DMS53 (cell line): ENCODE measurements around the gene DCBLD2.

ENCODE experiments used
- DNase-seq: peaks from one replicate; lab custom pipeline; 2025; lab: John Stamatoyannopoulos, UW

The DCBLD2 gene

GRCh38 chr3:98829246-98829832 is 72.2 kb downstream of the DCBLD2 start:
- no peak for DNase-seq

DNA sequence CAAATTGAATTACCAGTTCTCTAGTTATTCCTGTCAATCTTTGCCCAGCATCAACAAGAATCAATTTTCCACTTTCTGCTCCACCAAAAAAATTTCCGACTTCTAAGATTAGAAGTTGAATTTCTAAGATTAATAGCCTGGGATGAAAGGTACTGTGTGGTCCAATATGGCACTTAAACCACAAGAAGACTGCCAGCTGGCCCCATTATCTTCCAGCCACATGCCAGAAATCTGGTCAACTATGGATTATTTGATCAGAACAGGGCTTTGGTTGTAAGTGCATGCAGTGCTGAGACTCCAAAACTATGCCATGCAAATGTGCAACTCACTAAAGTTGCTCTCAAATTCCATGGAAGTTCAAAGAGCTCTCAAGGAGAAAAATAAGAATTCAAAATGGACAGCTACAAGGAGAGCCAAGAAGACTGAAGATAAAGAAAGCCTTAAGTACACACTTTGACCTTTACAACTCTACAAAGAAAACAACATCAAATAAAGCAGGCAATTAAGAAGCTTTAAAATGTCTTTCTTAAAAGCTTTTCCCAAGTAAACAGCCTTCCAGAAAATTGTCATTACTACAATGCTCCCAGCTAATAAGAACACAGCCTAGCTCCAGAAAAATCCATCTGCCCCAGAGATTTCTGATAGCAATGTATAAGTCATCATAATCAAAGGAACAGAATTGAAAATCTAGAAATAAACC is 74.1 kb downstream of the DCBLD2 start:
- no peak for DNase-seq

- no peak for DNase-seq
Measured at GRCh38 chr3:98826126-98826525, 75.4 kb downstream of the DCBLD2 start.

DNA sequence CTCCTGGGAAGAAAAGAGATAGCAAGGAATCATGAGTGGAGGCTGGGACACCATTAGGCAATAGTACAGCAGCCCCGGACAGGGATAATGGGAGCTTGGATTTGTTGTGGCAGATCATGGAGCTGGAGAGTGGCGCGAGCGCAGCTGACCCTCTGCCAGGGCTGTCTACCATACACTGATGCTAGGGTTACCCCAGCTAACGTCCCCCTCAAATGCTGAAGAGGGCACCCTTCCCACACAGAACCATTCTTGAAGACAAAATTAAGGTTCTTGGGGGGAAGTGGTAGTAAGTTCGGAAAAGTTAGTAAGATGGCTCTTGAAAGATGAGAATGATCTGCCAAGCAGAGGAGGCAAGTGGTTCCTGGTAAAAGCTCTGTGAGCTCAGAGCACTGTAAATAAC is 77.2 kb downstream of the DCBLD2 start:
- DNase-seq, result no peak

GRCh38 chr3:98823791-98824190 is 77.7 kb downstream of the DCBLD2 start:
- DNase-seq, result no peak

- no peak for DNase-seq
Measured at GRCh38 chr3:98821063-98821462, 80.4 kb downstream of the DCBLD2 start.

DNA sequence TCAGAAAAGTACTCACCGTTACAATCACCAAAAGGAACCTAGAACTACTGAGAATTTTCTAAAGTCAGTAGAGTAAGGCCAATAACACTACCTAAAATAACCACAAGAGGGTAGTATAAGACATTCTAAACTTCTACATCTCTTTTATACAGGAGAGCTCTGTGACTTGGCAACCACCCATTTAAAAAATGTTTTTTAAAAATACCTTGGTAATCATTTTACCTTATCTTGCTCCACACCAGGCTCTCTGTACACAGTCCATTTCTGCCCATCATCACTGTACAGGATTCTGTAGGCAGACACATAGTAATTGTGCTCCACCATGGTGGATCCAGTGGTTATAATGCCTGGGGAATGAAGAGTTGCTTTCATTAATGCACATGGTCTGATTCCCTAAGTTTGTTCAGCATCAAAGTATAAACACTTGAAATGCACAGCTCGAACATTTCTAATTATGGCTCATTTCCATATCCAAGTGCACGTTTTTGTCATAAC is 83.9 kb downstream of the DCBLD2 start:
- DNase-seq, result peak; percentile 62

GRCh38 chr3:98814817-98815420 is 86.6 kb downstream of the DCBLD2 start:
- no peak for DNase-seq

GRCh38 chr3:98812851-98813374 is 88.6 kb downstream of the DCBLD2 start:
- peak; percentile 61 for DNase-seq

GRCh38 chr3:98811048-98811447 is 90.4 kb downstream of the DCBLD2 start:
- DNase-seq, result no peak

DNA sequence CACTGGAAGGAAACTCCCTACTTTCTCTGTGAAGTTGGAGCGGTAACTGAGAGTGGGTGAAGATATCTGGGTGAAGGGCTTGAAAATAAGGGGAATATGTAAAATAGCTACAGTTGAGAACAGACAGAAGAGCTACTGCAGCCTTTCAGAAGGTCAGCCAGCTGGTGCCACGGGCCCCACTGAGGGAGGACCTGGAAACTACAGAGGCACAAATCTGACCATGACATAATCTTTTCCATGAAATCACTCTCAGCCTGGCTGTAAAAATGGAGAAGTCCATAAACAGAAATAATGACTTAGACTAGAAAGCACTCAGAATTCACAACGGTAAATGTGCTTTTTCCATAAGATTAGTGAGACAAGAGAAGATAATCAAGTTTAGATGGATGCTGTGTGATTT is 91.9 kb downstream of the DCBLD2 start:
- no peak for DNase-seq

- no peak for DNase-seq
Measured at GRCh38 chr3:98808071-98808470, 93.4 kb downstream of the DCBLD2 start.

GRCh38 chr3:98807561-98807960 is 93.9 kb downstream of the DCBLD2 start:
- no peak for DNase-seq

GRCh38 chr3:98807011-98807410 is 94.5 kb downstream of the DCBLD2 start:
- no peak for DNase-seq

DNA sequence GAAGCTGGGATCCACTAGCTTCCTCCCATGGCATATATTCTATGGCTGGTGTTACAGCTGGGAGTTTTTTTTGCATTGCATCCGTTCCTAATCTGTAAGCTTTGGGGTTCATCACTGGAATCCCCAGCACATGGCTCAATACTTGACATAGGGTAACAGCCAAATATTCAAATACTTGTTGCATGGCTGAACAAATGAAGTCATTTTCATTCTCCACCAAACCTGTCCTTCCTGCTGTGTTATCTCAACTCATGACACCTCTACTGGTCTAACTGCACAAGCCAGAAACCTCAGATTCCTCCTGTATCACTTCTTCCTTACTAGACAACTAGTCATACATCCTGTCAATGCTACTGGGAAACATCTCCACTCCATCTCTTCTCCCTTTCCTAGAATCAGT is 95.0 kb downstream of the DCBLD2 start:
- DNase-seq, result no peak

DNA sequence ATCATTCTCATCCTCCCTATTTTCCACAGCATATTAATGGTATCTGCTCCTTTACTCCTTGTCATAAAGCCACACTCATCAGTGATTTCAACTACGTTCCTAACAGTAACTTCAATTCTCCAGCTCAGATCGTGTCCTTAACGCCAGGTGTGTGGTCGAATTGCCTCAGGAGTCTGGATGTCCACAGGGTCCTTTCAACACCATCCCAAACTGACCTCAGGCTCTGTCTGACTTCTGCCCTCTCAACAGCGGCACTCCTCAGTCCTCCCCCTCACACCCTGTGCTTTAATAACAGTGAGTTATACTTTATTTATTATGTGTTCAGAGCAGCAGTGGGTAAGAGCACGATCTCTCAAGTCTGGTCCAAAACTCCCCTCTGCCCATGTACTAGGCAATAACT is 95.9 kb downstream of the DCBLD2 start:
- DNase-seq, result no peak

GRCh38 chr3:98801043-98801747 is 100.3 kb downstream of the DCBLD2 start:
- DNase-seq, result peak; percentile 2

GRCh38 chr3:98800401-98800800 is 101.1 kb downstream of the DCBLD2 start:
- DNase-seq, result no peak

DNA sequence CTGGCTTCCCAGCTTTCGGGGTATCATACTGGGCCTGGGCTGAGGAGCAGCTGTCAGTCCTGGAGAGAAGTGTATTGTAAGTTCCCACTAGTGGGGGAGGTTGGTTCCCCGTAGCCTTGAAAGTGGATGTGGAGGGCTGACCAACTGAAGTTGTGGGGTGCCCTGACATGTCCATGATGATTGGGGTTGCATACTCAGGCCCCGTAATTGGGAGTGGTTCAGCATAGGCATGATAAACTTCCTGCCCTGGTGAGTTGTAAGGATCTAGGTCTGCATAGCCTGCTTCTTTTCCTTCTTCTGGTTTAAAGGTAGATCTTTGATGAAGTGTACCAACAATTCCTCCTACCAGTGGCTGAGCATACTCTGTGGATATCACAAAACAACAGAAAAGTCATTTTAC is 102.0 kb downstream of the DCBLD2 start:
- no peak for DNase-seq

DNA sequence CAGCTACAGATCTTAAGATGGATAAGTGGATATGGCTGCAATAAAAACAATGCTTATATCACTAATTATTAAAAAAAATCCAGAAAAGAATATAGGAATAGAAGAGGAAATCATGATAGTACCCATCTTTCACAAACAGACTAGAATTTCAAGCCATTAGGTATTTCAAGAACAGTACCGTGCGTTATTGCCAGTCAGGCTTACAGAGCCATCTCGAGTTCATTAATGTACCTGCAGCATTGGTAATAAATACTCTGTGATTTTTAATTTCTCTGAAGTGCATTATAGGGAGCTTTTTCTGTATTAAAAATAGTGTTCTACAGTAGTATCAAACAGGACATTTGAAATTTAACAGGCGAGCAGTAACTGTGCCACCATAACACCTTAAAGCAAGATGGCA is 102.7 kb downstream of the DCBLD2 start:
- no peak for DNase-seq

- no peak for DNase-seq
Measured at GRCh38 chr3:98797905-98798304, 103.6 kb downstream of the DCBLD2 start.

DNA sequence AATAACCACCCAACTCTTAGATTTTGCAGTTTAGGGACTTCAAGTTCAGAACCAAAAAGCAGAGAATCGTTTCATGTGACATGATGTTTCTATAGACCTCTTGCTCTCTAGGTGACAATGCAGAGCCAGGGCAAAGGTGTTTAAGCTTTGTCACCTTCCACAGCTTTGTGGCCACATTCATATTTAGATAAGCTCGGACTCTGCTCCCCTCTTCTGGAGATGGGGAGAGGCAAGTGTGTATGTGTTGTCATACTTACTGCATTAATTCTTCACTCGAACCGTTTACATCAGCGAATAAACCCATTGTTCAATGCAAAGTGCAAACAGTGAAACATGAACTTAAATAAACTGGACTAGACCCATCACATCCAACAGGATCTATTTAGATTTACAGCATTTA is 105.2 kb downstream of the DCBLD2 start:
- peak; percentile 16 for DNase-seq

- DNase-seq, result no peak
Measured at GRCh38 chr3:98793971-98794370, 107.5 kb downstream of the DCBLD2 start.
